Inflammatory macrophage treated with lipopolysaccharide for 4 hours (primary cell): Measurements from ENCODE around the gene IFNL1.
"Not testable (repeated sequence)": the region's sequence is repeated elsewhere in the genome, so short reads cannot be mapped to it uniquely, and the experiment has no call there.

ENCODE experiments used
- DNase-seq: peaks from one replicate; pipeline ENCODE4 v3.0.0-alpha.2; 2020

The IFNL1 gene

GRCh38 chr19:39296055-39296645, at the start of gene IFNL1:
Gene IFNL1, plus strand, starts transcription at chr19:39296407. Its CDS starts 15 bp downstream, at chr19:39296422.
- DNase-seq: peak; percentile 18

- no peak for DNase-seq
Observed at GRCh38 chr19:39246951-39247669, 49.1 kb upstream of the IFNL1 start.

GRCh38 chr19:39247701-39248664, 48.2 kb upstream of the IFNL1 start:
- DNase-seq: no peak

- DNase-seq: no peak
Observed at GRCh38 chr19:39248806-39249205, 47.4 kb upstream of the IFNL1 start, which contains the start of gene IFNL4. Gene IFNL4, minus strand, starts transcription at chr19:39248856.

GRCh38 chr19:39251081-39251480, 45.1 kb upstream of the IFNL1 start:
- no peak for DNase-seq

GRCh38 chr19:39251846-39252245, 44.4 kb upstream of the IFNL1 start:
- no peak for DNase-seq

GRCh38 chr19:39252458-39252857, 43.7 kb upstream of the IFNL1 start:
- DNase-seq: no peak

GRCh38 chr19:39253374-39254149, 42.6 kb upstream of the IFNL1 start:
- no peak for DNase-seq

- DNase-seq: no peak
Observed at GRCh38 chr19:39254531-39255345, 41.5 kb upstream of the IFNL1 start.

GRCh38 chr19:39257227-39257626, 39.0 kb upstream of the IFNL1 start:
- DNase-seq: no peak

- DNase-seq: no peak
Observed at GRCh38 chr19:39261704-39262103, 34.5 kb upstream of the IFNL1 start.

GRCh38 chr19:39262496-39262895, 33.7 kb upstream of the IFNL1 start:
- no peak for DNase-seq

GRCh38 chr19:39263912-39264305, 32.3 kb upstream of the IFNL1 start:
- DNase-seq: no peak

- no peak for DNase-seq
Observed at GRCh38 chr19:39264306-39265290, 31.6 kb upstream of the IFNL1 start.

- DNase-seq: no peak
Observed at GRCh38 chr19:39265321-39265916, 30.8 kb upstream of the IFNL1 start.

GRCh38 chr19:39268085-39268484, 28.1 kb upstream of the IFNL1 start, which contains the start of gene IFNL2:
Gene IFNL2, plus strand, starts transcription at chr19:39268396. Its CDS starts 173 bp downstream, at chr19:39268569.
- DNase-seq: not testable (repeated sequence)

- not testable (repeated sequence) for DNase-seq
Observed at GRCh38 chr19:39268531-39269223, 27.5 kb upstream of the IFNL1 start.

- DNase-seq: not testable (repeated sequence)
Observed at GRCh38 chr19:39269369-39269768, 26.8 kb upstream of the IFNL1 start.
